Fibroblast of skin of left quadriceps (primary cell): Measurements from ENCODE around the gene GADL1.
A peak's percentile ranks its signal among the peaks of the same experiment; 100 is the strongest.

ENCODE experiments used
- DNase-seq, 2 experiments: peaks; one replicate each; pipeline ENCODE4 v3.0.0-alpha.2; 2013; ENCODE audit warnings: low read depth in 2 of 2

Gene GADL1

DNA sequence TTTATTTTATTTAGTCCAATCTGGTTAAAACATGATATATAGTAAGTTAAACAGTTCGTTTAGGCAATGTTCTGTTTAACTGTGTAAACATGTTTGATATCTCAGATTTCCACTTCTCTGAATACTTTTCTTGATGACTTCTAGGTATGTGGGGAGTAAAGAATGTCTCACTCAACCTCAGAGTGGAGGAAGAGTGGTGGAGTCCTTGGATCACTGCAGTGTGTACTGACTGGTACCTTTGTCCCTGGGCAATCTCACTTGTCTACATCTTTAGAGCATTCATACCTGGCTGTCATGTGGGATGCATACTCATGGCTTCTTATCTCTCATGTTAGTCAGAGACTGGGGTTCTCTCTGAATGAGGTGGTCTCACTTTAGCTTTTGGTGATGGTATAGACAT is 15.6 kb downstream of the GADL1 start:
- no peak for DNase-seq

DNA sequence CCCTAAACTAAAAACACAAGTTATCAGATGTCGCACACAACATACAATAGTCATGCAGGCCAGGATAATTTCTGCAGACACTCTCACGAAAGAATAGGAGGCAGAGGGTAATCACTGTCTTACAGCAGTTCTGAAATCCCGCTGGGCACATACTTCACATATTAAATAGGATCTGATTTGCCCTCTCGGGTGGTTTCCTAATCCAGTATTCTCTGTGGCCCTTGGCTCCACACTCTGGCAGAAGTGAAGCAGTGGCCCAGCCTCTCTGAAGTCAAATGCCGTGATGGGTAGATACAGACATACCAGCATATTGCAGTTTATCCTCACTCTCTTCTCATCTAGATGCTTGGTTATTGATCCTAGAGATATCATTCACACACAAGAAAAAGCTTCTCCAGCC is 19.0 kb downstream of the GADL1 start:
- no peak for DNase-seq

GRCh38 chr3:30873671-30874070 is 20.8 kb downstream of the GADL1 start:
- DNase-seq: no peak

- DNase-seq: no peak
These were observed 21.6 kb downstream of the GADL1 start for GRCh38 chr3:30872879-30873278.

DNA sequence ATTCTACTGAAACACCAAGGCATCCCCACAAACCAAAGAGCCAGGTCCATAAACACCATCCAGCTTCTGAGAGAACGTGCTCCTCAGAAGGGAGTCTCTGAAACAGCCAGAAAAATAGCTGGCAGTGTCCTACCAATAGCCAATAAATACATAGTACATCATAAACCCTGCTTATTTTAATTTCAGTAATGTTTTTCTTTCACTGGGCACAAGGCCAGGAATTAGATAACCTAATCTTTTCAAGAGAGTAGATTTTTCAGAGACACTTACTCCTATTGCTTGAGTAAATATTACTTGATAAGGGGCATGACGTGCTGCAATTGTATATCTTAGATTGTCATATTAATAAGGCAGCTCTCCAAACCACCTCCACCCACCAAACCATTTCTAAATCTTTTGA is 22.7 kb downstream of the GADL1 start:
- no peak for DNase-seq

DNA sequence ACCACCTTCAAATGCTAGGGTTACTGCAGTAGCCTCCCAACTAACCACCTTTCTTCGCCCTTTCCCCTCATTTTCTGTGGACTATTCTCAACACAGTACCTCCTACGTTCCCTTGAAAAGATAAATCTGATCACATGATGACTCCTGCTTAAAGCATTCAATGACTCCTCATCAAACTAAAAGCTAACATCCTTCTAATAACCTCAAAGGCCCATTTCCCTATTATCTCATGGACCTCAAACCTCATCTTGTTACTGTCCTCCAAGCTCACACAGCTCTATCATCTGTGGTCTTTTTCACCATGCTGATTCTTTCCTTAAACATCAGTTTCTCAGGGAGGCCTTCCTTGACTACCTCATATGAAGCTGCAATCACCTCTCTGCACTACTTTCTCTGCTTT is 29.6 kb downstream of the GADL1 start:
- no peak for DNase-seq

DNA sequence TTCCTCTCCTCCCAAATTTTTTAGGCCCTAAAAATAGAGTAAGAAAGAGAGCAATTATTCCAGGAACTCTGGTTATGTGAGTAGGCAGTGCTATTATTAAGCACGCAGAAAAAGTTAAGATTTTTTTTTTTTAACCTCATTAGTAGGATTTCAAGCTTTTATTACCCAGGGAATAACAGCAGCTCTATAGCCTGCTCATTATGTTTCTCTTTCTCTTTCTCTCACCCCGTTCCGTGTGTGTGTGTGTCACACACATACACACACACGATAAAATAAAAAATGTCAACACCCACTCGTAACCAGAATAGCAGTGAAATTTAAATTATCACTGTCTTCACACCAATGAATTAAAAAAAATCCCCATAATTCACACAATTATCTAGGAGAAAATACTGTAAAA is 30.3 kb downstream of the GADL1 start:
- no peak for DNase-seq

DNA sequence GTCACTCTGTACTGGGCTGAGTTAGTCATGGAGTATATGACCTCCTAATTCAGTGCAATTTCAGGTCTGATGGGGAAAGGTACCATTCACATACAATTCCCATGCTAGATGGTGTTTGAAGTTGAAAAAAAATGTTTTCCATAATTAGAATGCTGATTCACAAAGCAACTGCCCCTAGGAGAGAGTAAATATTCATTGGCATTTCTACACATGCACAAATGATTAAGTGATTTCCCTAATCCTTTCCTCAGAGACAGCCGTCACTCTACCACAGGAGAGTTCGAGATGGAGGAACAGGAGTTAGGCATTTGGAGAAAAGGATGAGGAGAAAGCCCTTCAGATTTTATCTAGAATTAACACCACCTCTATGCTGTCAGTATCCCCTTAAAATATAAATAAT is 32.5 kb downstream of the GADL1 start:
- DNase-seq: no peak

DNA sequence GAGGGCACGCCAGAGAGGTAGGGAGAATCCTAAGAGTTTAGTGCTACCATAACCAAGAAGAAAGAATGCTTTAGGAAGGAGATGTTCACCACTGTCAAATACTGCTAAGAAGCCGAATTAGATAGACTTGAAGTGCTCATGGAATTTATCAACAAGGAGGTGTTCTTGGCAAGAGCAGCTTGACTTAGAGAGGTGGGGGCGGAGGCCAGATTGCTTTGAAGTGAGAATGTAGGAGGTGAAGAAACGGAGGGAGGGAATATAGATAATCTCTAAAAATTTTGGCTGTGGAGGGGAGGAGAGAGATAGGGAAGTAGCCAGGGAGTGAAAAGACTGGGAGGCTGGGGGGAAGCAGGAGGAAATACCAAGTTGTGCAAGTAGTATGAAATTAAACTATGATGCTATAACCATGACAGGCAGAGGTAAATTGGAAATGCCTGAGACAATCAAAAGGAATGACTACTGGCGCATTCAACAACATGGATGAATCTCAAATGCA is 35.5 kb downstream of the GADL1 start:
- DNase-seq: no peak

DNA sequence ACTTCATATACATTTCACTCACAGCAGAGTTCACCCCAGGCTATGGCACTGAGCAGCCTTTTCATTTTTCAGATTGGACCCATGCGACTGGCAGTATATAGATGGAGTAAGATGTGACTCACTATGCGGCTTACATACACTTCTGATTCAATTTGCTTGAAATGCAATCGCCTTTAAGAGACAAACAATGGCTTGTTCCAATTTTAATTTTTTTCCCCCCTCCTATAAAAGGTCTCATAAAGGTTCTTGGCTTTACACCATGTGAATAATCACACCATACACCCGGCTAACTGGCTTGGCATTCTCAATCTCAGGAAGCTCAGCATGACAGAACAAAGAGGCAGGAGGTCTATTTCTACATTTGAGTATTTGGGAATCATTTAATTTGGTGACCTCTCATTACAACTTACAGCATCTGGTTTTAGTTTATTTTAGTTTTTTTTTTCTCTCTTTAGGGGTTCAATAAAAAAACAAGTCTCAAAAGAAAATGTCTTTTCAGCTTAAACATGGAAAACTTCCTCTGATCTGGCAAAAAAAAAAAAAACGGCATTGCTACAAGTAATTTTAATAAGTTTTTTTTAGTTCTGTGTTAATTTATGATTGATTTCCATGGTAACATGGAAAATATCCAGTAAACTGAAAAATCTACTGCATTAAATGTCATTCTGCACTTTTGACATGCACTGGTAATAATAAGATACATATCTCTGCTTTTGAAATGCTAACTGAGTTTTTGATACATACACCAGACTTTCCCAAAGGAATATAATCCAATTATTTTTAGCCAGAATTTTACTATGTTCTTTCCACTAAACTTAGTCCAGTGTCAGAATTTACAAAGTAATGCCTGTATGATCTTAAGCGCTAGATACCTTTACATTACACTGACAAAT is 38.8 kb downstream of the GADL1 start:
- DNase-seq: peak in 1 of 2 experiments; percentile 7

DNA sequence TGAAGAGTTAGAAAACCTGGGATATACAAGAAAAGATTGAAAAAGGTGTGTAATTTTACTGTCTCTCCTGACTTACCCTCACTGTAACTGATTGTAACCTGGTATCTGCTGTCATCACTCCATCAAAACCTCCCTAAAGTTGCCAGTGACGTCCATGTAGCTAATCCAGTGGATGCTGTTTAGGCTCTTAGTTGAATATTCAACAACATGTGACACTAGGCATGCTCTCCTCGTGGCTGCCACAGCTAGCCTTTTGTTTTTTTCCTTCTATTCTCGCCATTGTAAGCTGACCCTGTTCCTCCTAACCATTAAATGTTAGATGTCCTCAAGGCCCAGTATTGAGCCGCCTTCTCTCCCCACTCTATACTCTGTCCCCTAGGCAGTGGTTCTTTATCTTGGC is 41.6 kb downstream of the GADL1 start:
- DNase-seq: no peak

GRCh38 chr3:30848087-30848779 is 46.2 kb downstream of the GADL1 start:
- DNase-seq: no peak

DNA sequence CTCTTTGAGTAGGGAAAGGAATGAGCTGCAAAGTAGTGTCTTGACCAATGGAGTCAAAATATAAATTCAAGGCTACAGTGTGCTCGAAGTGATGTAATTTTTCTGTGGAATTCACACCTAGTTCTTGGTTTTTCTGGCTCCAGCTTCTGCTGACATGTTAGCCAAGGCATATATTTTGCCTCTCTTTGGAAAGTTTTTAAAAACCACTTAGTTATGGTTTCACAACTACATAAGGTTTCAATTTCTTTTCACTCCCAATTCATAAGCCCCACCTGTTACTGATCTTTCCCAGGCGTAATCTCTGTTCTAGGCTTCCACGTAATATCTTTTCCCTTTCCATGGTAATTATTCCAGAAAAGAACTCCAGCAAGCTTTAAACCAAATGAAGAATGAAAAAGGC is 46.9 kb downstream of the GADL1 start:
- peak; percentile 14 to 16 for DNase-seq

GRCh38 chr3:30845606-30846005 is 48.9 kb downstream of the GADL1 start:
- no peak for DNase-seq

- no peak for DNase-seq
These were observed 50.6 kb downstream of the GADL1 start for GRCh38 chr3:30843877-30844276.

- DNase-seq: no peak
These were observed 58.3 kb downstream of the GADL1 start for GRCh38 chr3:30836141-30836540.

DNA sequence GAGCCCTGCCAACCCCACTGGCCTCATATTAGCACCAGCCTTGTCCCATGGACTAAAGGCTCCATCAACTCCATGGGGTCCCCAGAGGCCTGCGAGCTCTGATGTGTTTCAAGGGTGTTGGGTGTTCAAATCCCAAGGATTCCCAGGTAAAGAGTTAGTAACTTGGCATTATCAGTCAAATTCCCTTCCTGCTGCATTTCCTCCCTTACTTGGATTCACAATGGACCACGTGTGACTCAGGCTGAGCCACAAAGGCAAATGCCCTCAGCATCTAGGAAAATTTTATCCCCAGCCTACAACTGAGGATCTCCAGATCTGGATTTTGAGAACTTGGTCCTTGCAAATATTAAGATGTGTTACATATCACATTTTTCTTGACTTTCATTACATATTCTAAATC is 58.8 kb downstream of the GADL1 start:
- no peak for DNase-seq

- no peak for DNase-seq
These were observed 61.4 kb downstream of the GADL1 start for GRCh38 chr3:30832961-30833575.

DNA sequence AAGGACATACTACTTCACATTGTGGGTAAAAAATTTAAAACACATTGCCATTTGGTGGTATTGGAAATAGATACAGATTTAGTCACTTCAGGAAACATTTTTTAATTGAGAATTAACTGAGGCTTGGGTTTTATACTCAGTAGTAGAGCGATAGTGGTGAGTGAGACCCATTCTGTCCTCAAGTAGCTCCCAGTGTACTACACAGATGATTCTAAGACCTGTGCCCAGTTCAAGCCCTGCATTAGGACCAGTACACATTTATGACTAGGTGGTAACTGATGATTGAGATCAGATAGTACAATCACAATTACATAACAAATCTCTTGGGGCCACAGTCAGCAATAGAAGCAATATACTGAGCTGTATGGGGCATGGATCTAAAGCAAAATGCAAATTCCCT is 67.4 kb downstream of the GADL1 start:
- DNase-seq: no peak

GRCh38 chr3:30826531-30826942 is 67.9 kb downstream of the GADL1 start:
- no peak for DNase-seq

DNA sequence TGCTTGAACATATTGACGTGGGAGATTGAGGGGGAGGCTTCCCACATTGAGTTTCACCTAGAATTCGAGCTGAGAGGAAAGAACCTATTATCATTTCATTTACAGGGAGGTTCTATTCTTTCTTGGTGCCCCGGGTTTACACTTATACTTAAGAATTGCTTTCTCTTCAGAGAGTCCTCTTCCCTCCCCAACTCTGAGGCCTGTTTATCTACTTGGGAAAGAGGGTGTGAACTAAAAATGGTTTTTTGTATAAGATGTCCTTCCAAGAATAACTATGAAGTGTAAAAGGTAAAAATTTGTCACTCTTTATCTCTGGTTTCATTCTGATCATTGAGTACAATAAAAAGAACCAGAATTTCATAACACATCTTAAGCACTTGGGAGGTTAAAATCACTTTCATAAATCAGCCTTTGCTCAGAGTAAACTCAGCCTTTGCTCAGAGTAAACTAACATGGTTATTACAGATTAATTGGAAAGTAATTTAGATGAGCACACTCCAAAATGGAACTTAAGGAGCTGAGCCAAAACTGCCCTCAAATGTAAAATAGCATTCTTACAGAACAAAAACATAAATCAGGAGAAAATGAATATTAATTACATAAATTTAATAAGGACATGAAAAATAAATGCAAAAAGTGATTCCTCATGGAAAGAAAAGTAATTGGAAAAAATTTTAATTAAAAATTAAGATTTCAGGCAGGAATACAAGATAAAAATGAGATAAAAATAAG is 75.2 kb downstream of the GADL1 start:
- no peak for DNase-seq

DNA sequence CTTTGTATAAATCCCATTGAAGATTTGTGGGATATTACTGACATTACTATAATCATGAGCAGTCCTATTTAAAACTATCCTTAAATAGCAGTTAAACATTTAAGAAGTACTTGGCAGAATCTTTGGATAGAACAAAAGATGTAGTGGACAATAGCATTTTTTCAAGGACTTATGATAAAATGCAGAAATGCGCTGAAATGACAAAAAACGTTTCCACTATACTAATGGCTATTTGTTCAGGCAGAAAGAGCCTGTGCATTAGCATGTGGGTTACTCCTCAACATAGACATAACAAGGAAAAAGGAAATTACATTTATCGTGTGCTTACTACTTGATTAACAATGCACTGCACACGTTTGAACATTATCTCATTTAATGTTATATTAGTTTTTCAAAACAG is 80.7 kb downstream of the GADL1 start:
- no peak for DNase-seq
